ENCODE data around the gene GNG2.

Gene GNG2

DNA sequence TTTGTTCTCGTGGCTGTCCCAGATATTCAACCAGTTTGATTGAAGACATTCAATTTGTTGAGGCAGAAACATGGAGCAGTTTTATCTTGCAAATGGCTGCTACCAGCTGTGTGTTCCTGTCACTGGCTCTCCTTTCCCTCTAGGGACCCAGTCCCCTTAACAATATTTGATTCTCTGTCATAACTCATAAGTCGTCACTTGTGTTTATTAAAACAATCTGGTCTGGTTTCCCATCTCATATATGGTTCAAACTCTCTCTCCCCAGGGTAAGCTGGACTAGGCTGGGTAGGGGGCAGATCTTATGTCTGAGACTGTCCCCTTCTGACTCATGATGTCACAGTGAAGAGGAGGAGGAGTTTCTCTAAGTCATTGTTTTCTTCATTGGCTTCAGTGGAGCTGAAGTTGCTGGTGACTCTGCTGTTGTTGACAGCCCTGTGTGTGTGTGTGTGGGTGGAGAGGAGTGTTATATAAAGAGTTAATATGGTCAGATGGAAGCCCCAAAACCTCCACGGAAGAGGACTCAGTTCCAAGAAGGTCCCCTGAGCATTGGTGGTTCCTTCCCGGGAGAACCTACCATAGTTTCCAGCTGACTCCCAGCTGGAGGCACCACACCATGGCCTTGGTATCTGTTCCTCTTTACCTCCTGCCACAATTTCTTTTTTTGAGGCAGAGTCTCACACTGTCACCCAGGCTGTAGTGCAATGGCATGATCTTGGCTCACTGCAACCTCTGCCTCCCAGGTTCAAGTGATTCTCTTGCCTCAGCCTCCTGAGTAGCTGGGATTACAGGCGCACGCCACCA is 16.1 kb upstream of the GNG2 start:
- TF ChIP-seq JUND (IDR thresholded peaks at IDR 0.05; ENCODE audit: low read depth), result no peak
- DNase-seq (ENCODE audit: low read depth in 1 of 2, low spot score in 1 of 2), result no peak
- in situ Hi-C loops (cut with HindIII; ENCODE audit: low pct_unique_long_range_greater_than_20kb, low sequenced_read_pairs), result no loop called here

GRCh38 chr14:51845811-51846210 is 14.6 kb upstream of the GNG2 start:
- no peak for DNase-seq (ENCODE audit: low read depth in 1 of 2, low spot score in 1 of 2)
- no peak for TF ChIP-seq JUND (IDR thresholded peaks at IDR 0.05; ENCODE audit: low read depth)
- in situ Hi-C loops (cut with HindIII; ENCODE audit: low pct_unique_long_range_greater_than_20kb, low sequenced_read_pairs), result no loop called here

GRCh38 chr14:51846631-51847488 is 13.6 kb upstream of the GNG2 start:
- DNase-seq (ENCODE audit: low read depth in 1 of 2, low spot score in 1 of 2), result no peak
- TF ChIP-seq JUND (IDR thresholded peaks at IDR 0.05; ENCODE audit: low read depth), result no peak
- in situ Hi-C loops (cut with HindIII; ENCODE audit: low pct_unique_long_range_greater_than_20kb, low sequenced_read_pairs), result no loop called here

GRCh38 chr14:51847489-51847796 is 13.0 kb upstream of the GNG2 start:
- DNase-seq (ENCODE audit: low read depth in 1 of 2, low spot score in 1 of 2), result no peak
- no peak for TF ChIP-seq JUND (IDR thresholded peaks at IDR 0.05; ENCODE audit: low read depth)
- in situ Hi-C loops (cut with HindIII; ENCODE audit: low pct_unique_long_range_greater_than_20kb, low sequenced_read_pairs), result no loop called here

- no peak for DNase-seq (ENCODE audit: low read depth in 1 of 2, low spot score in 1 of 2)
- in situ Hi-C loops (cut with HindIII; ENCODE audit: low pct_unique_long_range_greater_than_20kb, low sequenced_read_pairs), result no loop called here
- TF ChIP-seq JUND (IDR thresholded peaks at IDR 0.05; ENCODE audit: low read depth), result no peak
These were observed 12.3 kb upstream of the GNG2 start for GRCh38 chr14:51848120-51848519.

DNA sequence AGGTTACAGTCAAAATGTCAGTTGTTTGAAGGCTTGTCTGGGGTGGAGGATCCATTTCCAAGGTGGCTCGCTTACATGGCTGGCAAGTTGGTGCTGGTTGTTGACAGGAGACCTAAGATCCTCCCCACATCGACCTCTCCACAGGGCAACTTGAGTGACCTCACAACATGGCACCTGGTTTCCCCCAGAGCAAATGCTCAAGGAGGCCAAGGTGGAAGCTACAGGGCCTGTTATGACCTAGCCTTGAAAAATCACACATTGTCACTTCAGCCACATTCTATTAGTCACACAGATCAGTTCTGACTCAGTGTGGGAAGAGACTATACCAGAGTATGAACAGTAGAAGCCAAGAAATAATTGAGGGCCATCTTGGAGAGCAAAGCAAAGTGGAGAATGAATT is 11.3 kb upstream of the GNG2 start:
- no peak for DNase-seq (ENCODE audit: low read depth in 1 of 2, low spot score in 1 of 2)
- TF ChIP-seq JUND (IDR thresholded peaks at IDR 0.05; ENCODE audit: low read depth), result no peak
- in situ Hi-C loops (cut with HindIII; ENCODE audit: low pct_unique_long_range_greater_than_20kb, low sequenced_read_pairs), result no loop called here

GRCh38 chr14:51850651-51851050 is 9.8 kb upstream of the GNG2 start:
- in situ Hi-C loops (cut with HindIII; ENCODE audit: low pct_unique_long_range_greater_than_20kb, low sequenced_read_pairs), result no loop called here
- TF ChIP-seq JUND (IDR thresholded peaks at IDR 0.05; ENCODE audit: low read depth), result no peak
- DNase-seq (ENCODE audit: low read depth in 1 of 2, low spot score in 1 of 2), result no peak

- no peak for TF ChIP-seq JUND (IDR thresholded peaks at IDR 0.05; ENCODE audit: low read depth)
- DNase-seq (ENCODE audit: low read depth in 1 of 2, low spot score in 1 of 2), result no peak
- in situ Hi-C loops (cut with HindIII; ENCODE audit: low pct_unique_long_range_greater_than_20kb, low sequenced_read_pairs), result no loop called here
These were observed 7.9 kb upstream of the GNG2 start for GRCh38 chr14:51852541-51852940.

- no peak for TF ChIP-seq JUND (IDR thresholded peaks at IDR 0.05; ENCODE audit: low read depth)
These were observed 5.2 kb upstream of the GNG2 start for GRCh38 chr14:51855234-51855633.

GRCh38 chr14:51856792-51857296 is 3.6 kb upstream of the GNG2 start:
- in situ Hi-C loops (cut with HindIII; ENCODE audit: low pct_unique_long_range_greater_than_20kb, low sequenced_read_pairs), result no loop called here
- no peak for TF ChIP-seq JUND (IDR thresholded peaks at IDR 0.05; ENCODE audit: low read depth)
- no peak for DNase-seq (ENCODE audit: low read depth in 1 of 2, low spot score in 1 of 2)

More at GRCh38 chr14:51855234-51855633, 5.2 kb upstream of the GNG2 start:
- in situ Hi-C loops (cut with HindIII; ENCODE audit: low pct_unique_long_range_greater_than_20kb, low sequenced_read_pairs), result no loop called here
- no peak for DNase-seq (ENCODE audit: low read depth in 1 of 2, low spot score in 1 of 2)

- in situ Hi-C loops (cut with HindIII; ENCODE audit: low pct_unique_long_range_greater_than_20kb, low sequenced_read_pairs), result no loop called here
- no peak for TF ChIP-seq JUND (IDR thresholded peaks at IDR 0.05; ENCODE audit: low read depth)
These were observed 1.3 kb upstream of the GNG2 start for GRCh38 chr14:51859131-51859530.

DNA sequence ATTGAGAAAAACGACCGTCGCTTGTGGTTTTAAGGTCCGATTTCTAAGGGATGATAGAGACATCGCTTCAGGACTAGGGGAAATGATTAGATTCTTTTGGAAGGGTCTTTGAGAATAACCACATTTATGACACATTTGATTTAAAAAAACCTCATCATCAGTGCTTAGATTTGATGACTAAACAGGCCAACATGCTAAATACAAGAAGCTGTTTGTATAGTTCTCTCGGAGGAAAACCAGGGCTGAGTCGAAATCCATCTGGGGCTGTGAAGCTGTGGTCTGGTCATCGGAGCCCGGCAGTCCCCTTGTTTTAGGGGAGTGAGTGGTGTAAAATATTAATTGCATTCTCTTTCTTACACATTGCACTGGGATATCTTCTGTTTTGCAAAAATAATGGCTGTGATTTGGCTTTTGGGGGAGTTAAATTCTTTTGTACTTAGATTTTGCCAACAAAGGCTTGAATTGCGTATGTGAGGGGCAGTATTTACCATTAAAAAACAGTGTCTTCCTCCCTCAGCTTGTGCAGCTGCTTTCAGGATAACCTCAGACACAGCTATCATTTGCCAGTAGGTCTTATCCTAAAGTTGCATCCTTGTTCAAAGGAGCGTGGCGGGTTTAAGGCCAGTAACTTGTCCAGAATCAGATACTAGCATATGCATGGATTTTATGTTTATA is 550 bp downstream of the GNG2 start:
- in situ Hi-C loops (cut with HindIII; ENCODE audit: low pct_unique_long_range_greater_than_20kb, low sequenced_read_pairs), result no loop called here
- DNase-seq (ENCODE audit: low read depth in 1 of 2, low spot score in 1 of 2), result no peak
- no peak for TF ChIP-seq JUND (IDR thresholded peaks at IDR 0.05; ENCODE audit: low read depth)

More at GRCh38 chr14:51859131-51859530, 1.3 kb upstream of the GNG2 start:
- DNase-seq (ENCODE audit: low read depth in 1 of 2, low spot score in 1 of 2), result no peak
